ENCODE data around the gene OR4E1.

GRCh38 chr14:21673718-21674117 lies at the start of gene OR4E1:
- TF ChIP-seq CTCF (IDR thresholded peaks at IDR 0.05; ENCODE audit: borderline replicate concordance, extremely low read depth, low read length, poor library complexity, severe bottlenecking) (no peak), EZH2 (IDR thresholded peaks at IDR 0.05; ENCODE audit: borderline replicate concordance, low read depth, low read length, severe bottlenecking) (no peak)
